SJCRH30 (cell line): Measurements from ENCODE around the gene KL. TPM values are rescaled to one million over a fixed set of nuclear protein-coding genes. Genes with fewer than 3 reads are reported as not detected.

ENCODE experiments used
- DNase-seq, 2 experiments: peaks; one replicate each; pipeline ENCODE4 v3.0.0-alpha.2; 2015 to 2020
- H3K27ac ChIP-seq: fragments of 250-450 bp; sonication (Bioruptor Pico); 2 replicates; pipeline ENCODE4 v1.5.1; 2020; ENCODE audit warnings: mild to moderate bottlenecking, moderate library complexity
- H3K27me3 ChIP-seq: fragments of 250-450 bp; sonication (Bioruptor Pico); 2 replicates; pipeline ENCODE4 v1.5.1; 2020; ENCODE audit warnings: mild to moderate bottlenecking, moderate library complexity
- H3K36me3 ChIP-seq: fragments of 250-450 bp; sonication (Bioruptor Pico); 2 replicates; pipeline ENCODE4 v1.5.1; 2020; ENCODE audit warnings: mild to moderate bottlenecking, moderate library complexity
- H3K4me1 ChIP-seq: fragments of 250-450 bp; sonication (Bioruptor Pico); 2 replicates; pipeline ENCODE4 v1.5.1; 2020; ENCODE audit warnings: mild to moderate bottlenecking, moderate library complexity
- H3K4me3 ChIP-seq: fragments of 250-450 bp; sonication (Bioruptor Pico); 2 replicates; pipeline ENCODE4 v1.5.1; 2020; ENCODE audit warnings: mild to moderate bottlenecking, moderate library complexity
- H3K9me3 ChIP-seq: fragments of 250-450 bp; sonication (Bioruptor Pico); replicated peaks from 2 replicates; pipeline ENCODE4 v1.5.1; 2020; ENCODE audit warnings: mild to moderate bottlenecking, moderate library complexity
- total RNA-seq: library from RNA; depleted of rRNA; stranded (reverse); fragments of >200 nt; shearing (Covaris generic); gene quantifications from 2 replicates; pipeline ENCODE4 v1.2.3, GENCODE V29; 2014

KL gene
- total RNA-seq, 1 experiment from 2014 or later: not detected

- no peaks in the 10 kb centered on the region for H3K36me3 ChIP-seq
- no peaks in the 10 kb centered on the region for H3K4me1 ChIP-seq
- no peaks in the 10 kb centered on the region for H3K27me3 ChIP-seq
- H3K4me3 ChIP-seq: no peak overlapping the region
- no peaks in the 10 kb centered on the region for H3K9me3 ChIP-seq
- no peak overlapping the region for H3K27ac ChIP-seq
- DNase-seq: no peak
Measured at GRCh38 chr13:33040090-33040489, 23.9 kb downstream of the KL start.

- H3K9me3 ChIP-seq: no peaks in the 10 kb centered on the region
- no peak for DNase-seq
- 0 out of 2 replicates have a peak, but pooled peaks cover 5% of the 10 kb centered on the region for H3K4me1 ChIP-seq
- H3K27ac ChIP-seq: no peak overlapping the region
- H3K36me3 ChIP-seq: no peaks in the 10 kb centered on the region
- H3K4me3 ChIP-seq: no peak overlapping the region
- H3K27me3 ChIP-seq: no peaks in the 10 kb centered on the region
Measured at GRCh38 chr13:33045851-33046592, 29.8 kb downstream of the KL start.

GRCh38 chr13:33050161-33050560, 33.9 kb downstream of the KL start:
- no peak overlapping the region for H3K27ac ChIP-seq
- H3K4me3 ChIP-seq: no peak overlapping the region
- no peak for DNase-seq
- H3K36me3 ChIP-seq: no peaks in the 10 kb centered on the region
- H3K9me3 ChIP-seq: no peaks in the 10 kb centered on the region
- peaks cover 18% of the 10 kb centered on the region; the same call in 1 of the 2 replicates for H3K4me1 ChIP-seq
- H3K27me3 ChIP-seq: no peaks in the 10 kb centered on the region

- Histone ChIP-seq H3K27ac (no peak overlapping the region), H3K4me1 (peaks cover 13% of the 10 kb centered on the region; the same call in 1 of the 2 replicates), H3K4me3 (no peak overlapping the region), H3K36me3 (no peaks in the 10 kb centered on the region), H3K9me3 (no peaks in the 10 kb centered on the region), H3K27me3 (no peaks in the 10 kb centered on the region)
- no peak for DNase-seq
Measured at GRCh38 chr13:33051632-33052031, 35.4 kb downstream of the KL start.

GRCh38 chr13:33052506-33053280, 36.5 kb downstream of the KL start:
- Histone ChIP-seq H3K27ac (no peak overlapping the region), H3K4me1 (peaks cover 13% of the 10 kb centered on the region; the same call in 1 of the 2 replicates), H3K27me3 (no peaks in the 10 kb centered on the region), H3K4me3 (no peak overlapping the region), H3K36me3 (no peaks in the 10 kb centered on the region), H3K9me3 (no peaks in the 10 kb centered on the region)
- no peak for DNase-seq

GRCh38 chr13:33053397-33054066, 37.3 kb downstream of the KL start:
- peaks cover 13% of the 10 kb centered on the region; the same call in 1 of the 2 replicates for H3K4me1 ChIP-seq
- H3K4me3 ChIP-seq: no peak overlapping the region
- no peak overlapping the region for H3K27ac ChIP-seq
- DNase-seq: no peak
- H3K9me3 ChIP-seq: no peaks in the 10 kb centered on the region
- no peaks in the 10 kb centered on the region for H3K36me3 ChIP-seq
- H3K27me3 ChIP-seq: no peaks in the 10 kb centered on the region

- H3K36me3 ChIP-seq: no peaks in the 10 kb centered on the region
- no peaks in the 10 kb centered on the region for H3K9me3 ChIP-seq
- no peak overlapping the region for H3K27ac ChIP-seq
- peak in 1 of 2 experiments; percentile 54 for DNase-seq
- H3K27me3 ChIP-seq: no peaks in the 10 kb centered on the region
- no peak overlapping the region for H3K4me3 ChIP-seq
- peaks cover 13% of the 10 kb centered on the region for H3K4me1 ChIP-seq
Measured at GRCh38 chr13:33057019-33057780, 41.0 kb downstream of the KL start.

- Histone ChIP-seq H3K9me3 (no peaks in the 10 kb centered on the region), H3K27me3 (no peaks in the 10 kb centered on the region), H3K4me1 (peaks cover 1% of the 10 kb centered on the region), H3K27ac (no peak overlapping the region), H3K4me3 (no peak overlapping the region), H3K36me3 (no peaks in the 10 kb centered on the region)
- DNase-seq: no peak
Measured at GRCh38 chr13:33058776-33059327, 42.6 kb downstream of the KL start.

- Histone ChIP-seq H3K4me1 (no peaks in the 10 kb centered on the region; the same call in 1 of the 2 replicates), H3K4me3 (no peak overlapping the region), H3K27ac (no peak overlapping the region), H3K36me3 (no peaks in the 10 kb centered on the region), H3K9me3 (no peaks in the 10 kb centered on the region), H3K27me3 (no peaks in the 10 kb centered on the region)
- no peak for DNase-seq
Measured at GRCh38 chr13:33060815-33061214, 44.6 kb downstream of the KL start.

- DNase-seq: no peak
- Histone ChIP-seq H3K27me3 (no peaks in the 10 kb centered on the region), H3K27ac (no peak overlapping the region), H3K9me3 (0 out of 2 replicates have a peak, but pooled peaks cover 3% of the 10 kb centered on the region), H3K36me3 (no peaks in the 10 kb centered on the region), H3K4me1 (no peaks in the 10 kb centered on the region), H3K4me3 (no peak overlapping the region)
Measured at GRCh38 chr13:33066329-33066728, 50.1 kb downstream of the KL start.

- DNase-seq: peak in 1 of 2 experiments; percentile 48
- Histone ChIP-seq H3K27ac (no peak overlapping the region), H3K27me3 (no peaks in the 10 kb centered on the region)
Measured at GRCh38 chr13:33069365-33069764, 53.1 kb downstream of the KL start.

GRCh38 chr13:33070713-33071112, 54.5 kb downstream of the KL start:
- Histone ChIP-seq H3K27ac (no peak overlapping the region), H3K36me3 (no peaks in the 10 kb centered on the region), H3K4me3 (no peak overlapping the region), H3K4me1 (no peaks in the 10 kb centered on the region), H3K27me3 (no peaks in the 10 kb centered on the region), H3K9me3 (0 out of 2 replicates have a peak, but pooled peaks cover 3% of the 10 kb centered on the region)
- no peak for DNase-seq

More at GRCh38 chr13:33069365-33069764, 53.1 kb downstream of the KL start:
- Histone ChIP-seq H3K9me3 (0 out of 2 replicates have a peak, but pooled peaks cover 3% of the 10 kb centered on the region), H3K36me3 (no peaks in the 10 kb centered on the region), H3K4me1 (no peaks in the 10 kb centered on the region), H3K4me3 (no peak overlapping the region)

- Histone ChIP-seq H3K27ac (no peak overlapping the region), H3K9me3 (0 out of 2 replicates have a peak, but pooled peaks cover 3% of the 10 kb centered on the region), H3K4me1 (no peaks in the 10 kb centered on the region), H3K4me3 (no peak overlapping the region), H3K36me3 (no peaks in the 10 kb centered on the region), H3K27me3 (no peaks in the 10 kb centered on the region)
- no peak for DNase-seq
Measured at GRCh38 chr13:33072282-33072681, 56.1 kb downstream of the KL start.

- Histone ChIP-seq H3K36me3 (no peaks in the 10 kb centered on the region), H3K9me3 (0 out of 2 replicates have a peak, but pooled peaks cover 2% of the 10 kb centered on the region), H3K4me3 (no peak overlapping the region), H3K27ac (no peak overlapping the region), H3K4me1 (no peaks in the 10 kb centered on the region), H3K27me3 (no peaks in the 10 kb centered on the region)
- no peak for DNase-seq
Measured at GRCh38 chr13:33072759-33073158, 56.5 kb downstream of the KL start.
